K562 (cell line): ENCODE measurements around the gene EEF1A2. TPM values are rescaled to one million over a fixed set of nuclear protein-coding genes. Genes with fewer than 3 reads are reported as not detected.

Source experiments
- ATAC-seq: fragments of 200-7000 bp; cut with Tn5 transposase; 3 replicates; pipeline ENCODE4 v1.9.1; 2020; ENCODE audit warnings: moderate library complexity
- BruUV-seq: library from RNA; stranded (reverse); fragments of 400-500 nt; replicated peaks from 2 replicates; lab custom pipeline; 2021; lab: Mats Ljungman, UMichigan
- CTCF ChIA-PET: fragments of 300-600 bp; formaldehyde crosslinking; extraction: SDS; loops from one replicate; lab custom pipeline; 2021; ENCODE audit warnings: low intra/inter-chr PET ratio; lab: Yijun Ruan, JAX
- POLR2A ChIA-PET: fragments of 300-600, 350-650 bp; sonication (Branson Sonifier 250); formaldehyde crosslinking; extraction: SDS; loops from one replicate; lab custom pipeline; 2021; ENCODE audit warnings: antibody characterized with exemption, inconsistent platforms; lab: Yijun Ruan, JAX
- DNase-seq, 4 experiments: peaks; one replicate each; pipeline versions ENCODE4 v3.0.0 to v3.0.0-alpha.2; 2011 to 2018; ENCODE audit warnings: low spot score in 3 of 4, mixed read lengths in 3 of 4; ENCODE audit errors: extremely low read depth in 1 of 4
- FAIRE-seq: peaks from 2 replicates; lab custom pipeline; 2011; peaks lifted over from hg19 to GRCh38; lab: Jason Lieb, UNC
- H2AFZ ChIP-seq: 2 replicates; pipeline ENCODE4 v1.6.0; 2011; ENCODE audit warnings: low read depth, low read length, control low read depth, inconsistent platforms
- H3K27ac ChIP-seq: fragments of 200-600 bp; 3 replicates; pipeline ENCODE4 v1.8.0; 2011; ENCODE audit warnings: low read depth, mild to moderate bottlenecking, control low read depth, inconsistent platforms, low read length, moderate library complexity, mixed read lengths; ENCODE audit errors: extremely low read depth
- H3K27me3 ChIP-seq, 2 experiments: fragments of 300-600 bp in 1 of 2; 2 replicates in 1 of 2; 3 replicates in 1 of 2; pipeline versions ENCODE4 v1.6.0 to v1.8.0; 2011; ENCODE audit warnings: inconsistent platforms in 2 of 2, low read length in 2 of 2, mild to moderate bottlenecking in 1 of 2, mixed read lengths in 1 of 2, moderate library complexity in 1 of 2; ENCODE audit not compliant: control insufficient read depth in 2 of 2, insufficient read depth in 2 of 2
- H3K36me3 ChIP-seq: fragments of 300-600 bp; 3 replicates; pipeline ENCODE4 v1.8.0; 2011; ENCODE audit warnings: mild to moderate bottlenecking, low read length, inconsistent platforms; ENCODE audit not compliant: control insufficient read depth, insufficient read depth
- H3K4me1 ChIP-seq, 2 experiments: fragments of 200-600 bp in 1 of 2; replicated peaks in 1 of 2; 2 replicates in 1 of 2; 3 replicates in 1 of 2; pipeline versions ENCODE4 v1.5.1 to v1.8.0; 2011; ENCODE audit warnings: inconsistent platforms in 2 of 2, low read length in 2 of 2, mild to moderate bottlenecking in 1 of 2, mixed read lengths in 1 of 2, moderate library complexity in 1 of 2; ENCODE audit not compliant: control insufficient read depth in 2 of 2, insufficient read depth in 2 of 2
- H3K4me2 ChIP-seq: 2 replicates; pipeline ENCODE4 v1.6.1; 2011; ENCODE audit warnings: low read length, control low read depth, inconsistent platforms, mixed read lengths; ENCODE audit not compliant: insufficient read depth
- H3K4me3 ChIP-seq: fragments of 200-600 bp; sonication (generic), shearing (Covaris generic); 2 replicates; pipeline ENCODE4 v1.5.1; 2016; ENCODE audit warnings: control low read depth, inconsistent platforms
- H3K79me2 ChIP-seq: fragments of 200-600 bp; 3 replicates; pipeline ENCODE4 v1.8.0; 2011; ENCODE audit warnings: low read length, inconsistent platforms; ENCODE audit not compliant: control insufficient read depth, insufficient read depth
- H3K9ac ChIP-seq, 2 experiments: 2 replicates each; pipeline versions ENCODE4 v1.6.0 to v1.6.1; 2011; ENCODE audit warnings: low read depth in 2 of 2, low read length in 2 of 2, control low read depth in 1 of 2, inconsistent platforms in 1 of 2, mild to moderate bottlenecking in 1 of 2, mixed read lengths in 1 of 2; ENCODE audit not compliant: insufficient read depth in 1 of 2
- H3K9me1 ChIP-seq: one replicate; pipeline ENCODE4 v1.6.0; 2011; ENCODE audit warnings: inconsistent platforms, mild to moderate bottlenecking, low read length, moderate library complexity; ENCODE audit not compliant: control insufficient read depth, insufficient read depth
- H3K9me3 ChIP-seq: replicated peaks from 2 replicates; pipeline ENCODE4 v1.5.1; 2011; ENCODE audit warnings: low read depth, low read length, inconsistent platforms; ENCODE audit not compliant: control insufficient read depth, insufficient read depth
- H4K20me1 ChIP-seq: replicated peaks from 2 replicates; pipeline ENCODE4 v1.6.1; 2011; ENCODE audit warnings: low read length, inconsistent platforms, mixed read lengths; ENCODE audit not compliant: control insufficient read depth, insufficient read depth
- ETV1 ChIP-seq: fragments of 450-650 bp; conservative IDR thresholded peaks from 2 replicates; pipeline ENCODE4 v1.6.1; 2016; ENCODE audit warnings: missing genetic modification characterization, control low read depth, low read depth, missing compliant biosample characterization
- KDM1A ChIP-seq, 2 experiments: fragments of 450-650 bp; IDR thresholded peaks; 2 replicates each; pipeline ENCODE4 v1.6.1; 2016; ENCODE audit warnings: mild to moderate bottlenecking in 2 of 2
- NFE2L1 ChIP-seq: fragments of 450-650 bp; IDR thresholded peaks from 2 replicates; pipeline ENCODE4 v1.6.1; 2016; ENCODE audit warnings: missing genetic modification characterization, low read depth, mild to moderate bottlenecking, missing compliant biosample characterization, moderate library complexity, borderline replicate concordance
- TAF15 ChIP-seq: fragments of 200-400 bp; formaldehyde crosslinking; IDR thresholded peaks from 2 replicates; pipeline ENCODE4 v1.6.1; 2017; ENCODE audit warnings: mild to moderate bottlenecking, low read depth, low read length, moderate library complexity
- ZNF274 ChIP-seq: IDR thresholded peaks from 2 replicates; pipeline ENCODE4 v1.6.1; 2011; ENCODE audit warnings: low read depth, mild to moderate bottlenecking, low read length, moderate library complexity, borderline replicate concordance
- ZNF586 ChIP-seq: fragments of 450-650 bp; formaldehyde crosslinking; conservative IDR thresholded peaks from 2 replicates; pipeline ENCODE4 v1.4.0; 2020; ENCODE audit warnings: mild to moderate bottlenecking, moderate library complexity
- WGBS: fragments of 100-300 bp; shearing (Covaris generic); methylation state at CpG from one replicate; pipeline ENCODE4 v1.1.6; 2016; ENCODE audit warnings: low coverage, mixed read lengths; ENCODE audit not compliant: insufficient coverage; ENCODE audit errors: missing lambda C conversion rate; 5-methylcytosine and 5-hydroxymethylcytosine counted together
- in situ Hi-C: fragments of 300-500 bp; cut with MboI; formaldehyde crosslinking; loops from 4 replicates; pipeline ENCODE4 v1.15.0; 2018; ENCODE audit warnings: inconsistent platforms, mixed read lengths
- intact Hi-C: fragments of 100-400 bp; cut with micrococcal nuclease; formaldehyde crosslinking; loops from 2 replicates; pipeline ENCODE4 v1.14.2; 2022
- polyA plus RNA-seq, 8 experiments: library from polyadenylated mRNA; depleted of rRNA in 4 of 8; stranded (reverse) in 5 of 8; unstranded in 3 of 8; fragments of >200 nt; fragmentation: Nextera tagmentation in 2 of 8; fragmentation: Illumina TruSeq in 1 of 8; extraction: Ambion mirVana in 2 of 8; extraction: Trizol in 1 of 8; gene quantifications; 2 replicates each; pipeline versions ENCODE4 v1.2.1 to v1.2.3, GENCODE V29; 2011 to 2014; ENCODE audit warnings: inconsistent platforms in 1 of 8, missing spikeins in 1 of 8
- total RNA-seq, 7 experiments: library from RNA; depleted of rRNA in 6 of 7; stranded (reverse); fragments of >200 nt in 6 of 7; fragmentation: Illumina TruSeq in 2 of 7; extraction: Trizol in 2 of 7; gene quantifications; 2 replicates each; pipeline versions ENCODE4 v1.2.1 to v1.2.3, GENCODE V29; 2011 to 2021; ENCODE audit warnings: low replicate concordance in 1 of 7

EEF1A2 gene
- total and polyA plus RNA-seq, 9 of the 15 experiments (the other 6 are each of a cell fraction or from before 2014, with no cell fraction given) = 0.04 to 29.6 (median 11.5) TPM

DNA sequence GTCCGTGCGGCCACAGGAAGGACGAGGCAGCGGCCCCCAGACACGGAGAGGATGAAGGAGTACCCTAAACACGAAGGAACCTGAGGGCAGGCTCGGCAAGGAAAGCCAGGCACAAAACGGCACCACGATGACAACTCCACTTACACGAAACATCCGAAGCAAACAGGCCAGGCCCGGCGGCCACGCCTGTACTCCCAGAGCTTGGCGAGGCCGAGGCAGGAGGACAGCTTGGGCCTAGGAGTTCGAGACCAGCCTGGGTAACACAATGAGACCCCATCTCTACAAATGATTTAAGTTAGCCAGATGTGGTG lies 39.9 kb downstream of the EEF1A2 start (continued):
- TF ChIP-seq TAF15 = no peak
- no peak for TF ChIP-seq ZNF586 (CRISPR knock-in tag)
- TF ChIP-seq KDM1A (IDR thresholded peaks at IDR 0.05) = no peak

GRCh38 chr20:63458170-63459069 lies 40.5 kb downstream of the EEF1A2 start:
- BruUV-seq = no TSS peak
- Histone ChIP-seq H3K4me2 (no peak overlapping the region), H3K9ac (0 out of 4 replicates have a peak overlapping the region, but pooled peaks of 1 of the 2 experiments have one; percentile 20), H3K9me1 (no peaks in the 10 kb centered on the region), H3K79me2 (no peaks in the 10 kb centered on the region), H4K20me1 (peaks cover 18% of the 10 kb centered on the region), H3K27ac (no peak overlapping the region), H3K9me3 (no peaks in the 10 kb centered on the region), H3K27me3 (peaks cover 26 to 78% of the 10 kb centered on the region in 2 experiments; a peak in 4 of 5 replicates), H3K36me3 (no peaks in the 10 kb centered on the region), H3K4me1 (peaks cover 0 to 43% of the 10 kb centered on the region in 2 experiments; a peak in 2 of 5 replicates), H3K4me3 (no peak overlapping the region), H2AFZ (no peak overlapping the region)
- 5% methylated on average over 33 of the region's 36 CpGs for WGBS
- FAIRE-seq = no peak
- intact Hi-C loops = no loop called here
- CTCF ChIA-PET = no interaction called here
- DNase-seq = no peak
- no peak for ATAC-seq
- in situ Hi-C loops = no loop called here
- TF ChIP-seq ETV1 (tag) (peak; percentile 39; the same call in 1 of the 2 replicates), NFE2L1 (no peak), ZNF274 (no peak)
- POLR2A ChIA-PET = no interaction called here
